ENCODE data around the gene DTX1.
A peak's percentile ranks its signal among the peaks of the same experiment; 100 is the strongest.

DTX1 gene

DNA sequence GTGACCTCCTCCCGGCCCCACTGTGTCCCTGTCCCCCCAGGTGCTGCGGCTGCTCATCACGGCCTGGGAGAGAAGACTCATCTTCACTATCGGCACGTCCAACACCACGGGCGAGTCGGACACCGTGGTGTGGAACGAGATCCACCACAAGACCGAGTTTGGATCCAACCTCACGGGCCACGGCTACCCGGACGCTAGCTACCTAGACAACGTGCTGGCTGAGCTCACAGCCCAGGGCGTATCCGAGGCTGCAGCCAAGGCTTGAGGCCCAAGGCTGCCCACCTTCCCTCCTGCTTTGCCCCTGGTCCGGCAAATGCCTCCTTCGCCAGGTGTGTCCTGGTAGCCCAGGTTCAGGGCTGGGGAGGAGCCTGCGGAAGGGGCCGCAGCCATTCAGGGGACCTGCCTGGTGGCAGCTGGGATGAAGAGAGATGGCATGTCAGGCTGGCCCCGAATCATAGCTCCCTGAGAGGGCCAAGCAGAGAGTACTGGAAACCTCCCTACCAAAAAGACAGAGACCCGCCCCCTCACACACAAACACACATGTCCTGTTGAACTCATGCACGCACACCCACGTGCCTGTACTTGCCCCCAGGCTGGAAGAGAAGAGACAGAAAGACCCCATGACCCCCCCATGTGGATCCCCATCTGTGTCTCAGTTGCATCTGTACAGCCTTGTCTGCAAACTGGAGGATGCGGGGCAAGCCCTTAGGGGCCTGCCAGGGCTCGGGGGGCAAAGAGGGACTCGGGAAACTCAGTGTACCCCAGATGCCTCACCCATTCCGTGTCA is 40.3 kb downstream of the DTX1 start:
- no peak for DNase-seq

DNA sequence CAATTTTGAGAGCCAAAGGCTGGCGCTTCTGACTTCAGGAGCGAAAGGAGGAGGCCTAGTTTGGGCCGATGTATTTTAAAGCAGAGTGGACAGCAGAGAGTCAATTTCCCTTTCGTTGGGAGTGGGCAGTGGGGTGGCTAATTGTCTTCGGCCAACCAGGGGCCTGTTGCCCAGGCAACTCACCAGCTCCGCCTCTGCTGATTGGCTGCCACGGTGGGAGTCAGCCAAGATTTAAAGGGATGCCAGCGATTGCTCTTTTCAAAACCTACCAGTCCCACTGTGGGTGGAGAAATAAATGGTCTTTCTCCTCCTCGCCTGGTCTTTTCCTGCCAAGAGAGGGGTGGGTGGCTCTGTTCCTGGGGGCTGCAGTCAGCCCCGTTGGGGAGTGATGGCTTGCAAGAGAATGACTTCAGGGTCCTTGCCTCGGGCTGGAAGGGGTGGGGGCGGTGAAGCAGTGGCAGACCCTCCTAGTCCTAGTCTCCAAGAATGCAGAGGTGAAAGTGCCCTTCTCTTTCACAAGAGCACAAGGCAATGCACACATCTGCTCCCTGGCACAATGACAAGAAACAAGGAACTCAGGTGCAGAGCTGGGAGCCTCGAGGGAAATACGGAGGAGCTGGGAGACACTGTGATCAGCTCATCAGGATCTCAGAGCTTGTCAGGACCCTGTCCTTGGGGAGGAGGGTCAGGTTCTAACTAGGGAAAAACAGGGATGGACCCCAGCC is 41.3 kb downstream of the DTX1 start:
- no peak for DNase-seq

DNA sequence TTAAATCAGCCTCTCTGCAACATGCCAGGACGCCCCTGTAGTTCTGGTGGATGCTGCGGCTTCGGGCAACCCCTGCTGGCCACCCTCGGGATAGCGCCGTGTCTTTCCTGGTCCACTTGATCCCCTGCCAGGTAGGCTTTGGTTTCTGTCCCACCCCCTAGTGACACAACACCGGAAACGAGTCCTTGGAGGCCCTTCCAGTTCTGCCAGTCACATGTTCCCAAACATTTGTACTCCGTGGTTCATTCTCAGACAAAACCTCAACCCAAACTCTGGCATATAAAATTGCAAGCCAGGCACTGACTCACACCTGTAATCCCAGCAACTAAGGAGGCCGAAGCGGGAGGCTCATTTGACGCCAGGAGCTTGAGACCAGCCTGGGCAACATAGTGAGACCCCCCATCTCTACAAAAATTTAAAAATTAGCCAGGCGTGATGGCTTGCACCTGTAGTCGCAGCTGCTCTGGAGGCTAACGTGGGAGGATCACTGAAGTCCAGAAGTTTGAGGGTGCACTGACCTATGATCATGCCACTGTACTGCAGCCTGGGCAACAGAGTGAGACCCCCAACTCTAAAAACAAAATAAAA is 42.0 kb downstream of the DTX1 start:
- DNase-seq, result peak; percentile 58

DNA sequence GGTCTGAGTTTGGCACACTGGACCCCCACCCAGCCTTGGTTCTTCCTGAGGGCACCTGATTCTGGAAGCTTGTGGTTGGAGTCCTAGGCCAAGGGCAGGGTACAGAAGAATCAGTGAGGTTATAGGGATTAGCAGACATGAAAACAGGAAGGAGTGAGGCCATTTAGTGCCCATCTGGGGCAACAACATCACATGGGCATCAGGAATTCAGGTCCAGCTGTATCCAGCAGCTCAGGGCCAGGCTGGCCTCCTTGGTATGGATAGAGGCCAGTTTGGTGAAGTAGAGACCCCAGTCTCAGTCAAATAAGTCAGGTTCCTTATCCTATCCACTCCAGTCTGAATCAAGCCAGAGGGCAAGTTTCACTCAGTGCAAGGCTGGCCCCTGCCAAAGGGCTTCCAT is 42.8 kb downstream of the DTX1 start:
- no peak for DNase-seq

DNA sequence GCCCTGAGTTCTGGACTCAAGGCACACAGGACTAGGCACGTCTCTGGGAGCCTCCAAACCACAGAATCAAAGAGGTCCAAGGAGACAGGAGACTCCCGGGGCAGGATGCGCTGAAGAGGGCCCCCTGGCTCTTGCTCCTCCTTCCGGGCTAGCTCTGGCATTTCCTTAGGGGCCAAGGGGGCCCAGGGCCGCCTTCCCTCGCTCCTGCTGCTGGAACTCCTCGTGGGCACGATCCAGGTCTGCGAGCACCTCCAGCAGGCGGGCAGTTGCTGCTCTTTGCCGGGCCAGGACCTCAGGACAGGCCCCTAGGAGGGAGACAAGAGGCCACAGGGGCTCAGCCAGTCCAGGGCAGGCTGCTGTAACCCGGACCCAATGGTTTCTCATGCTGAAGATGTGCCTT is 43.2 kb downstream of the DTX1 start:
- DNase-seq, result no peak

DNA sequence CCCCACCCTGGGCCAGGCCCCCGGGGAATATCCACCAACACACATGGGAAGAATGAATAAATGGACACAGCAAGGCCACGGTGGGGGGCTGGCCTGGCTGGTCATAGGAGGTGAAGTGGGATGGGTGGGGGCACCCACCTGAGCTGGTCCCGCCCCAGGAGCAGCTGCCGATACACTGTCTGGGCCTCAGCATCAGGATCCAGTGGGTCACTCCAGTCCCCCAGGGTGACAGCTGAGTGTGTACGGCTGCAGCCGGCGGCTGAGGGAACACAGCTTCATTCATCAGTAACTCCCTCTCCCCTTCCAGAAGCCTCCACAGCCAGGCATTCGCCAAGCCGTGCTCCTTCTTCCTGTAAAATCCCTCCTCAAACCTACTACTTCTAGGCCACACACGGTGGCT is 45.2 kb downstream of the DTX1 start:
- no peak for DNase-seq

DNA sequence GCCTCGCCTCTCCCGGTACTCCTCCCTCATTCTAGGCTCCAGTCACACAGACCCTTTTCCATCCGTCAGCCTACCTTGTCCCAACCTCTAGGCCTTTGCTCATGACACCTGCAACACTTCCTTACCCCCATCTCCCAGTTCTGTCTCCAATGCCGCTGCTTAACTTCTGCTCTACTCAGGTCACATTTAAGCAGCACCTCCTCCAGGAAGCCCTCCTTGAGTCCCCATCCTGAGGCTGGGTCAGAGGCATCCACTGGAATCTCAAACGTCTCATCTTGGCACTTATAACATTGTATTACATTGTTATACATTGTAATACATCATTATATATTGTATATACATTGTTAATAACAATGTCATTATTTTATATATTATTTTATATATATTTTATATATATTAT is 46.3 kb downstream of the DTX1 start:
- DNase-seq, result no peak

DNA sequence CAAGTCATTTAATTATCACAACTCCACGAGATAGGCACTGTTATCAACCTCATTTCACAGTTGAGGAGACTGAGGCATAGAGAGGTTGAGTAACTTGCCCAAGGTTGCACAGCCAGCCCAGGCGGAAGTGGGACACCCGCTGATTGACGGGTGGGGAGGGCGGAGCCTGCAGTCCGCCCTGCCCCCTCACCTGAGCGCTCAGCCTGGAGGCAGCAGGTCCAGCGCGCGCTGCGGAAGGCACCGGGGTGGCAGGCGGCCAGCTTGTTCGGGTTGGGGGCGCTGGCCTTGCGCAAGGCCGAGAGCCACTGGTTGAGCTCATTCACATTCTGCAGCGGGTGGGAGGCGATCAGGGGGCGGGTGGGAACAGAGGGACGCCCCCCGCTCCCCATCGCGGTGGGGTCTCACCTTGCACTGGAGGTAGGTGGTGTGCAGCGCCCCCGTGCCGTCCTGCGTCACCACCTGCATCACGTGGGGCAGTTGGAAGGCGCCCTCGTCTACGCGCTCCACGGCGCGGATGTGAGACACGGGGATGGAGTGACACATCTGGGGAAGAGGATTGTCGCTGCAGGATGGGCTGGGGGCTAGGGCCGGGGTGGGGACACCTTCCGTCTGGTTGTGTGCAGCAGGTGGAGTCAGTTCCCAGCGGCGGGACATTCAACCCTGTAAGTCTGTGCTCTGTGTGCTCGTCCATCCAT is 47.4 kb downstream of the DTX1 start:
- DNase-seq, result peak; percentile 71

DNA sequence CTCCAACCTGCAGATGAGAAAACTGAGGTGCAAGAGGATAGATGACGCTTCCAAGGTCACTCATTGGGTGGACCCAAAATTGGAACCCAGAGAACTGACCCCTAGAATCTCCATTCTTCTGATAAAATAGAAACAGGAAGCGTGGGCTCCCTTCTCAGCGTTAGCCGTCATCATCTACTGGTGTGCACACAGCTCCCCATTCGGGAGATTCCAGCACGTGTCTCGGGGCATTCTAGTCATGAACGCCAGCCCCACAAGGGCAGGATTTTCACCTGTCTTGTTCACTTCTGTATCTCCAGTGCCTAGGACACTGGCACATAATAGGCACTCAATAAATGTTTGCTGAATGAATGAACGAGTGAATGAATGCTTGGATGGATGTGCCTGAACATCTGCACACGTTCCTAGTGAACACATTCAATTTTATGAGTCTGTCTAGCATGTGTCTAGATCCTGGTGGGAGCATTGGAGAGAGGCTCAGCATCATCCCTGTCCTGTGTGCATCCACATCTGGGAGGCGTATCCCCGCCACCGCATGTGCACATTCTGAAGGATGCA is 48.5 kb downstream of the DTX1 start:
- DNase-seq, result no peak

DNA sequence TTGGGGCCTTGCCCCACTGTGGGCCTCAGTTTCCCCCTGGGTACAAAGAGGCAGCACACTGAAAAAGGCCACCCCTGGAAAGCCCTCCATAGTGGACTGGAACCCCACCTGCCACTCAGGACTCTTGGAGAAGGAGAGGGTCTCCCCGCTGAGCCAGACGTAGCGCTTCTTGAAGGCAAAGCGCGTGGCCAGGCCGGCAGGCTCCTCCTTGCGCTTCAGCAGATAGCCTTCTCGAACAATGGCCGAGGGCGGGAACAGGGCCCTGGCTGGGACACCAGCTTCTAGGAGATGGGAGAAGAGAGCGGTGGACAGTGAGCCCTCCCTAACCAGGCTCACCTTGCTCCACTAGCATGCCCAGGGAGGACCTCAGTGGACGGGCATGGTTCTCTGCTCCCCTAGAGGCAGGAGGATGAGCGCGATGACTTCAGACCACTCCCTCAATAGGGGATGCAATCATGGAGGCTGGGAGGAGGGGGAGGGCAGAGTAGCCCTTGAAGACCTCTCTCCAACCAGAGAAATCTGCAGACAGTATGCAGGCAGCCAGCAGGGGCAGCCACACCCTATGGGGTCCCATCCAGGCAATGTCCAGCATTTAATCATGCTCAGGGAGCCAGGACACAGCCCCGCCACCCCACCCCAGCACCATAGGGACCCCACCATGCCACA is 49.2 kb downstream of the DTX1 start:
- no peak for DNase-seq

DNA sequence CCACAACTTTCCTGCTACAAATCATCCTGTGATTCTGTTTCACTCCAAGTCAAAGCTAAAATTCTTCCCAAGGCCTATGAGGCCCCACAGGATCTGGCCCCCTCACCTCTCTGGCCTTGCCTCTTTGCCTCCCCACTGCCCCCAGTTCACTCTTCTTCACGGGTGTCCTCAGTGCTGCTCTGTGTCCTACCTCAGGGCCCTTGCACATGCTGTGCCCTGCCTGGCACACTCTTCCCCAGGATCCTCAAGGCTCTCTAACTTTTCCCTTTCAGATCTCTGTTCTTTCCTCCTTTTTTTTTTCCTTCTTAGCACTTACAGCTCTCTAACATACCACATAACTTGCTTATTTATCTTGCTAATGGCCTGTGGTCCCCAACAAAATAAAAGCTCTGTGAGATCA is 49.8 kb downstream of the DTX1 start:
- no peak for DNase-seq

DNA sequence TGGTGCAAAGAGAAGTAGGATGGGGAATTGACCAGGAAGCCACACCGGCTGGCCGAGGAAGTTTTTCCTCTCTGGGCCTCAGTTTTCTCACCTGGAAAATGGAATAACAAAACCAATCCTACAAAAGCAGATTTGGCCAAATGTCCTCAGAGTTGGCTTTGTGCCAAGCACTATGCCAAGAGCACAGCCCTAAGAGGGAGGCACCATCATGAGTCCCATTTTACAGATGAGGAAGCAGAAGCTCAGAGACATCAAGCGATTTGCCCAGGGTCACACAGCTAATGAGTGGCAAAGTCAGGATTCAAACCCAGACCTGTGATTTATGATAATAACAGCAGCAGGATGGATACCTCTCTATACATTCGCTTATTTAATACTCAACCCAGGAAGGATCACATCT is 51.8 kb downstream of the DTX1 start:
- DNase-seq, result no peak

DNA sequence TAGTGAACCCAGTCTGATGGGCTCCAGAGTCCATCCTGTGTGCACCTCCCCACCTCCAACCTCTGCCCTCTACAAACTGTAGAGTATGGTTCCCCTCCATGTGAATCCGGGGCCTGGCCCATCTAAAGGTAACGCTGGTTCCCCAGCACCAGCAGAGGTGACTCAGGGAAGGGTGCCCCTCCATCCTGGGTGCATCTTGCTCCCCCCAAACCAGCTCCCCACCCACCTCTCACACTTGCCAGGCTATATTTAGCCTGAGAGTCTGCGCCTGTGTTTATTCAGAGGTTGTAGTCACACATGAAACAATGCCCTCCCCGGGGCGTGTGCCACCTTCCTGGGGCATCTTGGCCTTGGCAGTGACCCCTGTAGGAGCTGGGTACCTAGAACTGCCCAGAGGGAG is 52.8 kb downstream of the DTX1 start:
- no peak for DNase-seq

DNA sequence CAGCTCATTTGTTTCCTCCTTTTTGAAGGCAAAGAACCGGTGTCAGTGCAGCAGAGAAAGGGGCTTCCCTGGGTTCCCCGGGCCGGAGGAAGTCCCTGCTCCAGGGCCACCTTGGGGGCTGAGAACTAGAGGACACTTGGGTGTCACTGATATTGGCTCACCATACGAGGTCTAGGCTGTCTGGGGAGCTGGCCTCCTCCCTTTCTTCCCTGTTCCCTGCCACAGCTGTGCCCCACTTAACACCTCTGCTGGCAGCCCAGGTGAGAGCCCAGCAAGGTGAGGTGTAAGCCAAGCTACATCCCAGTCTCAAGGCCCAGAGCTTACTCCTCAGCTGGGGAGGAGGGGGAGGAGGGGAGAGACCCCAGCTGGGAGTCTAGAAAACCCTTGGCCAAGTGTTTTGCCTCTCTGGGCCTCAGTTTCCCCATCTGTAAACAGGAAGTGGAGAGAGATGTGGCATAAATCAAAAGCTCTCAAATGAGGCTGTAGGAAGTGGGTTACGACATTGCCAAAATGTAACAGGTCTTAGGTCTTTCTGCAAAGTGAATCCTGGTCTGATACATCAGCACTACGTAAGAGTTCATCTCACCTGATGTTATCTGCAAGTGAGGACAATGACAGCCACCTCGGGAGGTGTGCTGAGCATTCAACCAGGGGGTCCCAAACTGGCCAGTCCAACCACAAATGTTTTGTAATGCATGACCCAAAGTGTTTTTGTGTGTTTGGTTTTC is 53.5 kb downstream of the DTX1 start:
- no peak for DNase-seq

DNA sequence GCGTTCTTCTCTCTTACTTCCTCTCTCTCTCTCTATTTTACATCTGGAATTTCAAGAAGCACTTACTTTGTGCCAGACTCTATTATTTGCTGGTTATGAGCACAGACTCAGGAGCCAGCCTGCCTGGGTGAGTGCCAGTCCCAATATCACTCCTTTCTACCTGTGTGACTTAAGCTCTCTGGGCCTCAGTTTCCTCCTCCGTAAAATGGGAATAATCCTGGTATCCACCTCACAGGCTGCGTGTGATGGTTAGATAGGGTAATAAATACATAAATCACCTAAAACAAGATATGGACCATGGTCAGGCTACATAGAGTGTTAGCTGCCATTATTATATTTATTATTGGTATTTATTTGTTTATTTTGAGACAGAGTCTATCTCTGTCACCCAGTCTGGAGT is 54.7 kb downstream of the DTX1 start:
- no peak for DNase-seq

DNA sequence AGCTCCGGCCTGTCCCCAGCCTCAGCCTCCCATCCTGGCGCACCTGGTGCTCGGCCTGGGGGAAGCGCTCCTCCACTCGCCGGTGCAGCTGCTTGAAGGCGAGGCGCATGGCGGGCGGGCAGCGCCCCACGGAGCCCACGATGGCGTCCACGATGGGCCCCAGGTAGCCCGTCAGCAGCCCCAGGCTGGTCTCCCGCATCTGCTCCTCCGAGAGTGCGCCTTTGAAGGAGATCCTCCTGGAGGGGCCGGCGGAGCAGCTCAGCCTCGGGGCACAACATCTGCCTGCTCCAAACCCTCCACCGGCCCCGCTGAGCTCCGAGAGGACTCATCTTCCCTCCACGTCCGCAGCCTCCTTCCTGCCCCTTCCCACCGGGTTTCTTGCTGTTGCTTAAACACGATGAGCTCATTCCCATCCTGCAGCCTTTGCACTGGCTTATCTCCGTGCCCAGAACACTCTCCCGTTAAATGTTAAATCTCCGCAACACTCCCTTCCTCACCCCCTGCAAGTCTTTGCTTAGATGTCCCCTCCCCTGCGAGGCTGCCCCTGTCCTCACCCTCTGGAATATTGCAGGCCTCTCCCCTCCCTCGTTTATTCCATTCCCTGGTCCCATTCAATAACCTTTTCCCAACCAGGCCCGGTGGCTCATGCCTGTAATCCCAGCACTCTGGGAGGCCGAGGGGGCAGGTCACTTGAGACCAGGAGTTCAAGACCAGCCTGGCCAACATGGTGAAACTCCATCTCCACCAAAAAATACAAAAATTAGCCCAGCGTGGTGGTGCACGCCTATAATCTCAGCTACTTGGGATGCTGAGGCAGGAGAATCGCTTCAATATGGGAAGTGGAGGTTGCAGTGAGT is 55.7 kb downstream of the DTX1 start:
- DNase-seq, result no peak

DNA sequence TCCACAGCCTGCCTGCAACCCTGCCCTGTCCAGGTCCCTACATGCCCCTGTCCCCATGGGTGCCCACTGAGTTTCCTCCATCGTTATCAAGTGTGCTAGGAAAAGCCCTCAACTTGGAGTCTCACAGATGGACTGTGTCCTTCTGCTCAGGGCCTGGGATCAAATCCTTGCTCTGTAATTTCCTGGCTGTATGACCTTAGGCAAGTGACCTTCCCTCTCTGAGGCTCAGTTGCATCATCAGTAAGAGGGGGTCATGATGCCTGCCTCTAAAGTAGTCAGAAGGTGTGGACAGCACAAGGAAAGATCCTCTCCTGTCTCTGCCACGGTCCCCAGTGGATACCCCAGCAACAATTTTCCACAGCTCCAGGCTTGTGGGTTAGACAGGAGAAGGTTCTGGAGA is 56.9 kb downstream of the DTX1 start:
- no peak for DNase-seq

DNA sequence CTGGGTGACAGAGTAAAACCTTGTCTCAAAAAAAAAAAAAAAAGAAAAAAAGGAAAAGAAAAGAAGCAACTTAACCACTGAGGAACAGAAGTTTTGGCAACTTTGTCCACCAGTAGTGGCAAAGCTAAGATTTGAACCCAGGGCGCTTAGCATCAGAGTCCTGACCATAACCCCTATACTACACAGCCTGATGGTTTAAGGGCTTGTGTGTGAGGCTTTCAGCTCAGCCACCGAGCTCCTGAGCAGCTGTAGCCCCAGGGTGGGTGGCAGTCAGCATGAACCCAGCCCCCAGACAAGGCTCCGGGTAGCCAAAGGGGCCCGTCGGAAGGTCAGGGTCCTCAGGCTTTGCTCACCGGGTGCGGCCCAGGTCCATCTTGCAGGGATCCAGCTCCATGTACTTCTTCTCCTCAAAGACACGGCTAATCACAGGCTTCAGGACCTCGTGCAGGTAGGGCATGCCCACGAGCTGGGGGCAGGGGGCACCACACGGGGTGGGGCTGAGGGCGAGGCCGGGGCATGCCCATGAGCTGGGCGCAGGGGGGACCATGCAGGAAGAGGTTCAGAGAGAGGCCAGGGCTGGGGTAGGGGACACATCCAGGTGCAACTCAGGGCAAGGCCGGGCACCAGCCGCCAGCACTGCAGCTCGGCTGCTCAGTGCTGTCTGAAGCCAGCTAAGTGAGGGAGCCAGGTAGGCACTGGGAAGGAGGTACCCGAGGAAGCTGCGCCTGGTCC is 58.1 kb downstream of the DTX1 start:
- no peak for DNase-seq

DNA sequence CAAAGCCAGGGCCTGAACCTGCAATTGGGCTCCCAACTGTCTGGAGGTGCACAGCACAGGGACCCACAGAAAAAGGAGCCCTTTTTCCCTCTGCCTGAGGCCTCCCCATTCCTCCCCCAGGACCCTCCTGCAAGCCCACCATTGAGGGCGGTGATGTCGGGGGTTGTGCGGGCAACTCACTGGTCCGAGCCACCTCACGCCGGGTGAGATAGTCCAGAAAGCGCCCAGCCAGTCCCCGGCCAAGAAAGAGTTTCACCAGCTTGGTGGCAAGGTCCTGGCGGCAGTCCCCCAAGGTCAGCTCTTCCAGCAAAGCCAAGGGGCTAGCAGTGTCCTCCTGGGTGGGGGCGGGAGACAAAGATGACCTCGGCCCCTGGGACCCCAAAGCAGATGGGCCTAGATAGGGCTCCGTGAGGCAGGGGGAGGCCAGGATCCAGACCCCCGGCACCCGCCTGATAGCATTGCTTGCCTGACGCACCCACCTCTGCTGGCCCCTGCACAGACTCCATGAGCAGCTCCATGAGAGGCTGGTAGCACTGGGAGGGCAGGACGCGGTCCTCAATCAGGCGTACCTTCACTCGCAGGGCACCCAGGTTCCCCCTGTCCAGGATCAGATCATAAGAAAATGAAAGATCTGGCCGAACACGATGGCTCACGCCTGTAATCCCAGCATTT is 59.1 kb downstream of the DTX1 start:
- DNase-seq, result no peak

DNA sequence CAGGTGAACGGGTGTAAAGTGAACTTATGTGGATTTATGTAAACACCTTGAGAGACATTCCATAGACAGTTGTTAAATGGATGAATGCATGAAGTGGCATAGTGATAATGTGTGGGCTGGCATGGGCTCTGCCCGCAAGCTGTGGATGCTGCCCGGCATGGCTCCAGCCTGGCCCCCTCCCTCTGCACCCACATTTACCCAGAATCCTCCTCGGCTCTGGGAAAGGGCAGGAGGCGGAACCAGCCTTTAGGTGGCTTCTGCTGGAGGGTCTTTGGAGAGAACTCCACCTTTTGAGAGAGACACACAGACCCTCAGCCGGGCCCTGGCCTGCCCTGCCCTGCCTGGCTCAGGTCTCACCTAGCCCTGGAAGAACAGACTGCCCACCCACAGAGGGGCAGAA is 60.3 kb downstream of the DTX1 start:
- DNase-seq, result no peak

Data from CD4-positive, alpha-beta T cell treated with Interleukin-15 for 1 hour (primary cell).